NCI-H2081 (cell line): ENCODE data around the gene DSC3.
"Not testable (repeated sequence)": the region's sequence is repeated elsewhere in the genome, so short reads cannot be mapped to it uniquely, and the experiment has no call there.

Experiments used
- DNase-seq, 2 experiments: peaks; one replicate each; lab custom pipeline; 2025; lab: John Stamatoyannopoulos, UW

The DSC3 gene

GRCh38 chr18:31041271-31042083 lies 1.1 kb downstream of the DSC3 start:
- DNase-seq = peak in 1 of 2 experiments; percentile 0

GRCh38 chr18:31040686-31041270 lies 1.8 kb downstream of the DSC3 start:
- no peak for DNase-seq

- DNase-seq = no peak
These were observed 3.1 kb downstream of the DSC3 start for GRCh38 chr18:31039426-31039825.

GRCh38 chr18:31037686-31038085 lies 4.9 kb downstream of the DSC3 start:
- not testable (repeated sequence) for DNase-seq

GRCh38 chr18:31034541-31034940 lies 8.0 kb downstream of the DSC3 start:
- no peak for DNase-seq

- no peak for DNase-seq
These were observed 11.8 kb downstream of the DSC3 start for GRCh38 chr18:31030574-31031278.

- DNase-seq = no peak
These were observed 26.7 kb downstream of the DSC3 start for GRCh38 chr18:31015715-31016434.

GRCh38 chr18:31011455-31011854 lies 31.1 kb downstream of the DSC3 start:
- DNase-seq = not testable (repeated sequence)

GRCh38 chr18:31010601-31011000 lies 31.9 kb downstream of the DSC3 start:
- DNase-seq = no peak

GRCh38 chr18:30999887-31000628 lies 42.5 kb downstream of the DSC3 start:
- DNase-seq = no peak

- DNase-seq = peak in 1 of 2 experiments; percentile 0
These were observed 43.4 kb downstream of the DSC3 start for GRCh38 chr18:30999186-30999585.

- DNase-seq = no peak
These were observed 45.3 kb downstream of the DSC3 start for GRCh38 chr18:30997223-30997622.

GRCh38 chr18:30992231-30992630 lies 50.3 kb downstream of the DSC3 start:
- DNase-seq = no peak

GRCh38 chr18:30991397-30991796 lies 51.1 kb downstream of the DSC3 start:
- DNase-seq = no peak

- DNase-seq = no peak
These were observed 53.4 kb downstream of the DSC3 start for GRCh38 chr18:30989141-30989540.

- DNase-seq = no peak
These were observed 54.1 kb downstream of the DSC3 start for GRCh38 chr18:30988440-30988839.

GRCh38 chr18:30987467-30988241 lies 54.9 kb downstream of the DSC3 start:
- DNase-seq = no peak

- DNase-seq = no peak
These were observed 56.8 kb downstream of the DSC3 start for GRCh38 chr18:30985753-30986152.

GRCh38 chr18:30982285-30982992 lies 60.1 kb downstream of the DSC3 start:
- DNase-seq = no peak

- not testable (repeated sequence) for DNase-seq
These were observed 64.5 kb downstream of the DSC3 start for GRCh38 chr18:30978091-30978490.
